Measurements from ENCODE around the gene YJEFN3.
A peak's percentile ranks its signal among the peaks of the same experiment; 100 is the strongest.

The YJEFN3 gene

DNA sequence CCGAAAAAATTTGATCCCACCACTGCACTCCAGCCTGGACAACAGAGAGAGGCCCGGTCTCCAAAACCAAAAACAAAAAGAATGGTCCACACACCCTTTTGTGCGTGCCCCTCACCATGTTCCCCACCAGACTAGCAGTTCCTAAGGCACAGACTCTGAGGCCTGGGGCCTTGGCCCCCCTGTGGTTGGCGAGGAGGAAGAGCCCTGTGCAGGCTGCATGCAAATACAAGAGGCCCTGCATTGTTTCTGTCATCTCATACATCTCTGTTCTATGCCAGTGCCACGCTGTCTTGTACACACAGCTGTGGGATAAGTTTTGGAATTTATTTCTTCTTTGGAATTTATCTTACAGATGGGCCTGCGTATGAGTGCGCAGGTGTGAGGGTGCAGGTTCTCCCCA is 4.7 kb upstream of the YJEFN3 start:
- DNase-seq, result no peak

DNA sequence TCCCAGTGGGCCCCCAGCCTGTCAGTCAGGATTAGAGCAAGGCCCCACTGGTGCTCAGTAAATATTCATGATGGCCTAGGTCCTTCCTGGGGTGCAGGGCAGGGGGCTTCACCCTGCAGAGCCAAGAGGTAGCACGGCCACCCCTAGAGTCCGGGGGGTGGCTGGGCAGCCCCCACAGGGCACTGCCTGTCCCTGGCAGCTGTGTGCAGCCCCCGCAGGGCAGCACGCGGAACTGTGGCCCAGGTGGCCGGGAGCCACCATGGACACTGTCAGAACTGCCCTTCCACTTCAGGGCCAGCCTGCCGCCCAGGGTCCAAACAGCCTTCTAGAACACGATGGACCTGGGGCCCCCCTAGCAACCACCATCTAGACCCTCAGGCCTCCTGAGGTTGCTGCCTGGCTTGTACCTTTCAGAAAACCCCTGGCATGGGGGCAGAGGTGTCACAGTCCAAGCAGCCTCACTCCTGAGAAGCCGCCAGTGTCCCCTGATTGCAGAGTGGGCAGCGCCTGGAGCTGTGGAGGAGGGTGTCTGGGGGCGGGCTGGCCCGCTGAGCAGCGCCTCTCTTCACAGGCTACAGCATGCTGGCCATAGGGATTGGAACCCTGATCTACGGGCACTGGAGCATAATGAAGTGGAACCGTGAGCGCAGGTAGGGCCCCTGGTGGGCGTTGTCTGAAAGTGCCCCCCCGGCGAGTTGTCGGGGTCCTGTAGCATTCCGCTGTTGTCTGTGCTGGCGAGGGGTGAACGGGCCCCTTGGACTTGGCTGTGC is 2.9 kb upstream of the YJEFN3 start:
- no peak for DNase-seq

DNA sequence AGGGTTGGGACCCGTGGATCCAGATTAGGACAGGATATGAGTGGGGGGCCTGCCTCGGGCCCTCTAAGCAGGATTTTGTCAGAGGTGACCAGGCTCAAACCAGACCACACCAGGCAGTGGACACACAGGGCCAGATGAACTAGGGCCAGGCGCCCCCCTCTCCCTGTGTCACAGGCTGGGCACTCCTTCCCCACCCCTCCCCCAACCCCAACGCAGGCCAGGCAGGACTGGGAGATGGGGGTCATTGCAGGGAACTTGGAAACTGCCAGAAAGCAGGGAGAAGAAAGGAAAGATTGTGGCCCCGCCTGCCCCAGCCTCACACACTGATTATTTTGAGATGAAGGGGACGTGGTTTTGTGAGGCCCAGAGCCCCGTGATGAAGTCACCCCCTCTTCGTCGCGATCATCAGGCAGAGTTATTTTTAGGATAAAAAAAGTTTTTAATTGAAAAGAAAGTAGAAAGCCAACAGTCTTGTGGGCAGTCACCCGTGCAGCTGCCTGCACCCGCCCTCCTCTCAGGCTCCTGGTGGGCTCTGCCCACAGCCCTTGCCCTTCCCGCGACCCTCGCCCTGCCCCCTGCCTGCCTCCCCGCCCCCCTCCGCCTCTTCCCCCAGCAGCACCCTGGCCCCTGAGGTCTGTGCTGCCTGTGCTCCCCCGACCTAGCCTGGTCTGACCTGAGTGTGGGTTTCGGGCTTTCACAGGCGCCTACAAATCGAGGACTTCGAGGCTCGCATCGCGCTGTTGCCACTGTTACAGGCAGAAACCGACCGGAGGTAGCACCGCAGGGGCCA is 1.9 kb upstream of the YJEFN3 start:
- no peak for DNase-seq

DNA sequence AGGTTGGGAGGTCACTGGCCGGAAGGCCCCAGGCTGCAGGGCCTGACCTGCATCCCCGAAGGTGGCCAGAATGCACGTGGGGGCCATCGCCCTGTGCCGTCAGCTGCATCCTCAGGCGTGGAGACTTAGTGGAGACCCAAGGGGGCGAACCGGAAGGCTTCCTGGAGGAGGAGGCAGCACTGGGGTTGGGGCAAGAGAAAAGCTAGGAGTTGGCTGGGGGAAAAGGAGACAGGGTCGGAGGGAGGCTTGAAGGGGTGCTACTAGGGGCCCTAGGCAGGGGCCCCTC is 1.4 kb upstream of the YJEFN3 start:
- no peak for DNase-seq

DNA sequence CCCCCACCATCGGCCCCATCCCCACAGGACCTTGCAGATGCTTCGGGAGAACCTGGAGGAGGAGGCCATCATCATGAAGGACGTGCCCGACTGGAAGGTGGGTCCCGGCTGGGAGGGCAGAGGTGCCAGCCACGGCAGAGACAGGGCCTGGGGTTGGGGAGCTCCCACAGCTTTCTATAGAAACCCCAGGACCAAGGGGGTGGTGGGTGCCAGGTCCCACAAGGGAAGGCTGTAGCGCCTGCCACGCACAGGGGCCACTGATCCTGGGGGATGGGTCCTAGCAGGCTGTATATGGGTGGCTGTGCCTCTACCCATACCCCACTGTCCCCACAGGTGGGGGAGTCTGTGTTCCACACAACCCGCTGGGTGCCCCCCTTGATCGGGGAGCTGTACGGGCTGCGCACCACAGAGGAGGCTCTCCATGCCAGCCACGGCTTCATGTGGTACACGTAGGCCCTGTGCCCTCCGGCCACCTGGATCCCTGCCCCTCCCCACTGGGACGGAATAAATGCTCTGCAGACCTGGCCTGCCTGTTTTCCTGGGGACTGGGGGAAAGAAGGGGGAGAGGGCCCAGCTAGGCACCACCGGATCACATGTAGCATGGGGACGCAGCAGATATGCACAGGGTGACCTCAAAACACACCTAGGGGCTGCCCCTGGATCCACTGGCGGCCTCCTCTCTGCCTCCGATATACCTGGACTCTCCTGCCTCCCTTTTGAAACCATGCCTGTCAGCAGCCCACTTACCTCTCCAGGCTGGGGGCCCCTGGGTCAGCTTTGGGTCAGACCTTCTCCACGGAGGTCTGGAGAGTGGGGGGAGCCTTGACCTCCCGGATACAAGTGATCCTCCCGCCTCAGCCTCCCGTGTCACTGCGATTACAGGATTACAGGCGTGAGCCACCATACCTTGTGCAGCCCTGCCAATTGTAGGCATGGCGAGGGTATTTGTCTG is 761 bp upstream of the YJEFN3 start:
- no peak for DNase-seq

DNA sequence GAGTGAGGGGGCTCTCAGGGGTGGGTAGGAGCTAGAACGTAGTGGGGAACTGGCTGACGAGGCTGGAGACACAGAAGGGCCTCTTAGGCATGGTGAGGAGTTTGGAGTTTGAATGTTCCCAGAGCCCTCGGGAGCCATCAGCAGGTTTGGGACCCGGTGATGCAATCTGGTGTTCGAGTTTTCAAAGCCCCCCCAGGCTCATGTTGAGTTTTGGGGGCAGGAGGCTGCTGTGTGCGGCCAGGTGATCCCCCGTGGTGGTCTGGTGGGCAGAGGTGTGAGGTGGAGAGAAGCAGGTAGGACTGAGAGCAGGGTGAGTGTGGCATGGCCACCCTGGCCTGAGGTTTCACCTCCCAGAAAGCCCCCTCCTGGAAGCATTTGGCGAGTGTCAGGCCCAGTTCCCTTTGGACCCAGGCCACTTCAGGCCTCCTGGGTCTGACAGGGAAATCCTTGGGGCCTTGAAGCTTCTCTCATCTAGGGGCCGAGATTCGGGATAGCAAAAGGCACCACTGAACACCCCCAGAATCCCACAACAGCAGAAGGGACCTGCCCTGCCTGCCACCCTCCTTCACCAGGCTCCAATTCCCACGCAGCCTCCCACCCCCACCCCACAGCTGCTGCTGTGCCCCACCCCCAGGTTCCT is 1.2 kb downstream of the YJEFN3 start:
- DNase-seq, result no peak

DNA sequence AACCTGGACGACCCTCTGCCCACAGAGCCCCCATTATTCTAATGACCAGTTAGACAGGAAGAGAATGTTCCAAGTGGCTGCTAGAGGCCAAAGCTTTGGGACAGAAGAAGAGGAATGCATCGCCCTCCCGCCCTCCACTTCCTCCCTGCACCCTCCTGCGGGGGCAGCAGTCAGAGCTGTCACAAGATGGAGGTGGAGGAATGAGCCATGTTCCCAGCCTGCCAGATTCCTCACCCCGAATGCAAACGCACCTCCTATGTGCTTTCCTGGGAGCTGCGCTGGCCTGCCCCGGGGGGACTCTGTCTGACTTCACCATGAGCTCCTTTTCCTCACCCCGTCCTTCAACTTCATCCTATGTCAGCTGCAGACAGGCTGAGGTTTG is 1.7 kb downstream of the YJEFN3 start:
- no peak for DNase-seq

DNA sequence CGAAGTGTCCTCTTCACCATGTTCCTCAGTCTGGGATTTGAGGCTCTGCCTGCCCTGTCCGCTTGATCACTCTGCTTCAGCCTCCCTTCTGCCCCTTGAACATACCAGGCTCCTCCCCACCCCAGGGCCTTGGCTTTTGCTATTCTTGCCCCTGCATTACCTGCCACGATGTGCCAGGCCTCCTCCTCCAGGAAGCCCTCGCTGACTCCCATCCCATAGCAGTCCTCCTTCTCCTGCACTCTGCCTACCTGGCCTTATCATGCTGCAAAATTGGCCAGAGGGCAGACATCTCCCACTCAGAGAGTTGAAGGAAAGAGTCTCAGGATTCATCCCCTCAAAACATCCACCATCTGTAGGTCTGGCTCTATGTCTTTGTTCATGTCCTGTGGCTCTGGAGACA is 2.2 kb downstream of the YJEFN3 start:
- DNase-seq, result no peak

DNA sequence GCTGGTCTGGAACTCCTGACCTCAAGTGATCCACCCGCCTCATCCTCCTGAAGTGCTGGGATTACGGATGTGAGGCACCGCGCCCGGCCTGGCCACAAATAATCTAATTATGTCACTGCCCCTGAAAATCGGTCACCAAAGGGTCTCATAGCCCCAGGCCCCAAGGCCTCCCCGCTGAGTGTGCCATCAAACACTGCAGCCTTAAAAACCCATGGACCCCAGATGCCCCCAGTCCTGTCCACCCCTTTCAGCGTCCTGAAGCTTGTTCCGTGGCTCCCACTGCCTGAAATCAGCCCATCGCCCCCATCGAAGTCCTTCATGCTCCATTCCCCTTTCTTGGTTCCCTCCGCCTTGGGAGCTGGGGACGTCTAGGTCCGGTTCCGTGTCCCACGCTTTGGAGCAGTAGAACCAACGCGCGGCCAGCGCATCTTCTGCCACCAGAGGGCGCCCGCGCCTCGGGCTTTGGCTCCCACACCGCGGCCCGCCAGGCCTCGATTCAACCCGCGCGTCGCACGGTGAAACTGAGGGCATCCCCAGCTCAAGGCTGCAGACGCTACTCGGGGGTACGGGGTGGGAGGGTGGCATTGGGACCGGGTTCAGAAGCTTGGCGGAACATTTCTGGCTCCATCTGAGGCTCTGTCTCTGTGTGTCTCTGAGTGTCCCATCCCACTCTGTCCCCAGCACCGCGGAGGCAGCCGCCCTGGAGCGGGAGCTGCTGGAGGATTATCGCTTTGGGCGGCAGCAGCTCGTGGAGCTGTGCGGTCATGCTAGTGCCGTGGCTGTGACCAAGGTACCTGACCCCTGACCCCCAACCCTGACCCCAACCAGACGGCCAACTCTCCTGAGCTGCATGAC is 3.5 kb downstream of the YJEFN3 start:
- DNase-seq, result peak; percentile 82

DNA sequence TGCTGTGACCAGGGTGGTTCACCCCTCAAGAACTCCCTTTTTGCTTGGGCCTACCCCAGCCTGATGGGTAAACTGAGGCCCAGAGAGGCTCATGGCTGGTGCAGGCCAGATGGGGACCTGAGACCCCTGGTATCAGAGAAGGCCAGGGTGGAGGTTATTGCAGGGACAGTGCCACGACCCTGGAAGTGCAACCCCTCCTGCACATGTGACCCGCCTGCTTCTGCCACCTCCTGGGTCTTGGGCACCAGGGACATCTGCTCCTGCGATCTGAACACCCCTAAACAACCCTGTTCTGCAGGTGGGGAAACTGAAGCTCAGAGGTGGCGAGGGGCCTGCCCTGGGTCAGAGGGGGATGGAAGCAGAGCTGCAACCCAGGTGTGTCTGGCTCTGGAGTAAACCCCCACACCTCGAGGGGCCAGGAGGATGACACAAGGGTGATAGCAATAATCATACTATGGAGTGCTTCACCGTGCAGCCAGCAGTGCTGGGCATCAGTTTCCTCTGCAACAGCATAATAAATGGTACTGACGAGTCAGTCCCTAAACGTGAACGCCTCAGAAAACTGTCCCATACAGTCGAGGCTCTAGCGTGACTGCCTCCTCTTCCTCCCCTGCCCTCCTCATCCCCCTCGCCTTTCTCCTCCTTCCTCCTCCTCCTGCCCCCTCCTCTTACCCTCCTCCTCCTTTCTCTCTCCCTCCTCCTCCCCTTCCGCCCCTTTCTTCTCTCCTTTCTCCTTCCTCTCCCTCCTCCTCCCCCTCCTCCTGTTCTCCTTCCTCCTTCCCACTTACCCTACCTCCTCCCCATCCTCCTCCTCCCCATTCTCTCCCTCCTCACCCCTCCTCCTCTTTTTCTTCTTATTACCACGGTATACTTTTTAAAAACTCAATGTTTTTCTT is 4.3 kb downstream of the YJEFN3 start:
- DNase-seq, result no peak

DNA sequence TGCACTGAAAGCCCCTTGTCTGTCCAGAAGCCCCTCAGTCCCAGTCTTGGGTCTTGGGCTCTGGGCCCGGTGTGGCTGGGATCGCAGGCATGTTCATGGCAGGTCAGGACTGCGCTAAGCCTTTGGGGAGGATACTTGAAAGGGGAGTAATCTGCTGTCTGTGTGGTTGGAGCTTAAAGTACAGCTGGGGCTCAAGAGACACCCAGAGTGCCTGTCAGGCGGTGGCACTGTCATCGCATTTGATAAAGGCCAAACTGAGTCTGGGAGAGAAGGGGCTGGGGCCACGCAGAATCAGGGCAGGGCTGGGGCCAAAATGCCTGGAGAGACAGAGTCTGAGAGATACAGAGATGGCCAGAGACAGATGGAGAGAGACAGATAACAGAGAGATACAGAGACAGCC is 5.1 kb downstream of the YJEFN3 start:
- DNase-seq, result no peak

DNA sequence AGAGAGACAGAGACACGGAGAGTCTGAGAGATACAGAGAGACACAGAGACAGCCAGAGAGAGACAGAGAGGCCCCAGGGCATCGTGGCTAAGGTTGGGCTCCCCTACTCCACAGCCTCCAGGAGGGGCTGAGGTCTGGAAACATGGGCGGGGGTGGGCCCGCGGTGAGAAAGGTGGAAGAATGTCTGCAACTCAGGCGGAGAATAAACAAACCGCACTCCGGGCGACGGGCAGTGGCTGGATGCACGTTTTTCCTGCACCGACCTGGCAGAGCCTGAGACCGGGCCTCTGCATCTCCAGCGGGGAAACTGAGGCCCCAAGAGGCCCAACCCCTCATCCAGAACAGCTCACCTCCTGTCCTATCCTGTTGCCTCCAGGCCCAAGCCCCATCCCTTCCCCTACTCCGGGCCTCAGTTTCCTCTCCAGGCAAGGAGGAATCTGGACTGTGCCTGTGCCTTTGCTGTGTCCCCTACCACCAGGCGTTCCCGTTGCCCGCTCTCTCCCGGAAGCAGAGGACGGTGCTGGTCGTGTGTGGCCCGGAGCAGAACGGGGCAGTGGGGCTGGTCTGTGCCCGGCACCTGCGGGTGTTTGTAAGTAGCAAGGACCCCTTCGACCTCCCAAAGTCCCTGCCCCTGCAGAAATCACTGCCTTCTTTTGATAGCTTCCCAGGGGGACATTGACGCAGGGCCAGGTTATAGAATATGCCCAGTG is 6.0 kb downstream of the YJEFN3 start:
- DNase-seq, result no peak

DNA sequence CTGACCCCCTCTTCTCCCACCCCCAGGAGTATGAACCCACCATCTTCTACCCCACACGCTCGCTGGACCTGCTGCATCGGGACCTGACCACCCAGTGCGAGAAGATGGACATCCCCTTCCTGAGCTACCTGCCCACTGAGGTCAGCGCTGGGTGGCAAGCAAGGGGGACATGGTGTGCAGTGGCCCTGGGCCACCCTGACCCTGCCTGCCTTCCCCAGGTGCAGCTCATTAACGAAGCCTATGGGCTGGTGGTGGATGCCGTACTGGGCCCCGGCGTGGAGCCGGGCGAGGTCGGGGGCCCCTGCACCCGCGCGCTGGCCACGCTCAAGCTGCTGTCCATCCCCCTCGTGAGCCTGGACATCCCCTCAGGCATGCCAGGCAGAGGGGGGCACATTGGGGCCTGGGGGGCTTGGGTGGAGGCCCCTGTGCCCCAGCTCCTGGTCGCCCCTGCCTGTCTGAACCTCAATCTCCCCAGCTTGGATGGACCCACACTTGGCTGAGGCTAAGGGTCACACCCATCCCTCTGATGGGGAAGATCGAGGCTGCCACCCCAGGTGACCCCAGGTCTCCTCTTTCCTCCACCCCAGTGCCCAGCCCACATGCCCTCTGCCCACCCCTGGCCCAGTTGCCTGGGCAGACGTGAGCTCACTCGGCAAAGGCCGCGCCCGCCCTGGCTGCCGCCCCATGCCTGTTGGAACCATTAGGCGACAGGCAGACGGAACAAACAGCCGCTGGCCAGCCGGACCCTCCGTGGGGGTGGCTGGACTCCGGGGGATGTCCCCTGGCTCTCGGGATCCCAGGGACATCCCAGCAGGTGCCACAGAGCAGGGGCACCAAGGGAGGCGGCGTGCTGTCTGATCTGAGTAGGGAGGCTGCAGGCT is 6.8 kb downstream of the YJEFN3 start:
- DNase-seq, result no peak

DNA sequence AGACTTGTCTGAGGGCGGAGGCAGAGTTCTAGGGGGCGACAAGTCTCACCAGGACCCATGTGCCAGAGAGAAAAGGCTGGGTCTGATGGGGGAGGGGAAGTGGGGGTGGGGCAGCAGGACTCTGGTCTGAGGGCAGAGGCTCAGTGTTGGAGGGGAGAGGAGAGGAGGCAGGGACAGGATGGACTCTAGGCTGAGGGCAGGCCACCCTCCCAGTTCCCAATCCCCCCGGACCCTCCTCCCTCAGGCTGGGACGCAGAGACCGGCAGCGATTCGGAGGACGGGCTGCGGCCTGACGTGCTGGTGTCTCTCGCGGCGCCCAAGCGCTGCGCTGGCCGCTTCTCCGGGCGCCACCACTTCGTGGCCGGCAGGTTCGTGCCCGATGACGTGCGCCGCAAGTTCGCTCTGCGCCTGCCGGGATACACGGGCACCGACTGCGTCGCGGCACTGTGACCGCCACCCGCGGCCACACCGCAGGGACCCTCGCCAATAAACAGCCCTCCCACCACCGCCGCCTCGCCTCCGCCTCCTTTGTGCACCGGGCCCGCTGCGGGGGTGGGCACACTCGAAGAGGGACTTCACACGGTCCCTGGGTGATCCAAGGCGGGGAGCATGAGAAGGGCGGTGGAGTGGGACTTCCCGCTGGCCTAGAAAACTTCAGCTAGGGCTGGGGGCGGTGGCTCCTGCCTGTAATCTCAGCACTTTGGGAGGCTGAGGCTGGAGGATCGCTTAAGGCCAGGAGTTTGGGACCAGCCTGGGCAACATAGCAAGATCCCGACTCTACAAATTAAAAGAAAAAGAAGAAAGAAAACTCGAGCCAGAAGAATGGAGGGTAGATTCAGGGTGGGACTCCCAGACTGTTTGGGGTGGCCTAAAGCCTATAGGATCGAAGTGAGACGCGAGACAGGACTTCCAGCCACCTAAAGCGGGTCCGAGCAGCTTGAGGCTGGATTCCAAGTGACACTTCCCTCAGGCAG is 8.7 kb downstream of the YJEFN3 start:
- no peak for DNase-seq

DNA sequence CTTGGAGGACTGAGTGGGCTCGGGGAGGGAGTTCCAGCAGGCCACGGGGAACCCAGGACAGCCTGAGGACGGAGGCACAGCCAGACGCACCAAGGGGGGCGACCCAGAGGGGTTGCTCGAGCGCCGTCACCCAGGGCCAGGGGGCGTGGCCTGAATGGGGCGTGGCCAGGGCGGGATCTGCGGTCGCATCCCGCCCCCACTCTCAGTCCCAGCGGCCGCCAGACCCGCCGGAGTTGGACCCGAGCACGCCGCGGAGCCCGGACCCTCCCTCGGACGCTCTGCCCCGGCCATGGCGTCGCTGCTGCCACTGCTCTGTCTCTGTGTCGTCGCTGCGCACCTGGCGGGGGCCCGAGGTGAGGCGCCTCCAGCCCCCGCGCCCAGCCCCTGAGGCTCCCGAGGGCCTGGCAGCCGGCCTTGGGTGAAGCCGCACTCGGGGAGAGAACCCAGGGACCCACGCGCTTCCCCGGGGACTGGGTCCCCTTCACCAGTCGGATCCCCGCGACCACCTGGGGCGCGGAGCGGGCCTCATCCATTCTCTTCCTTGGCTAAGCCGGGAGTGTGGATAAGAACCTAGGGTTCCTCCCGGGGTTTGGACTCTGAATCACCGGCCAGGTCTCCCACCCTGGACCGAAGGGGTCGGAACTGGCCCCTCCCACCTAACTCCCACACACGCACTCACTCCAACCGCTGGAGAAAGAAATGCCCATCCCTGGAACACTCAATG is 9.5 kb downstream of the YJEFN3 start, which contains the start of gene CILP2:
CILP2 (plus strand) TSS at position 205 of the 724 bp plus-strand sequence; CDS start at position 290, 85 bp downstream.
- no peak for DNase-seq

DNA sequence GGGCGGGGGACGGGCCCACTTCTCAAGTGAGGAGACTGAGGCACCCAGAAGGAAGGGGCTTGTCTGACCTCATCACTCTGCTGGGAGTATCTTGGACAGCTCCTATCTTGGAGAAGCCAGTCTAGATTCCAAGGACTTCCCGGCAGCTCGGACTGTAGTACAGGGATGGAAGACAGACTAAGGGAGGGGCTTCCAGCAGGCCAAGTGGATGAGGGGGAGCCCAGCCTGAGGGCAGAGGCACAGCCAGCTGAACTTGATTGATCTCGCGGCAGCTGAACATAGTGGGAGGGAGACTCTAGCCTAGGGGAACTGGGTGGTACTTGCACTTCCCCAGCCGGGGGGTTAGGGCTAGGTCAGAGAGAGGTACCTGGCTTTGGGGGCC is 10.1 kb downstream of the YJEFN3 start:
- no peak for DNase-seq

DNA sequence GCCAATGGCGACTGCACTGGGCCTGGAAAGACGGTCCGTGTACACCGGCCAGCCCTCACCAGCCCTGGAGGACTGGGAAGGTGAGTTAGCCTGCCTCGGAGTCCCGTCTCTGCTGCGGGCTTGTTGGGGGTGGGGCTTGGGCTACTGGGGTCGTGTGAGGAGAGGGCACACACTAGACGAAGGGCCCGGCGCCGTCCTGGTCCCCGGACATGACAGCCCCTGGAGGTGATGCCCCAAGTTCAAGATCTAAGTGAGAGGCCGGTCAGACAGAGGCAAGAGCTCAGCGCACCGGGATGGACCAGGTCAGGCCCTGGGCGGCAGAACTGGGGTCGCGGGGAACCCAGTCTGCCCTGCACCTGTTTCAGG is 11.0 kb downstream of the YJEFN3 start:
- no peak for DNase-seq

Data from activated CD4-positive, alpha-beta T cell treated with anti-CD3 and anti-CD28 coated beads for 1 hour (primary cell).